ENCODE data around the gene MDFI. TPM values are rescaled to one million over a fixed set of nuclear protein-coding genes. Genes with fewer than 3 reads are reported as not detected.
A peak's percentile ranks its signal among the peaks of the same experiment; 100 is the strongest.

Gene MDFI
- total RNA-seq: 1.3 TPM
- long read RNA-seq: 0 reads

- intact Hi-C loops (cut with DNase I): no loop called here
- no peak for ATAC-seq
- DNase-seq (ENCODE audit: missing footprints): no peak
Observed at GRCh38 chr6:41638002-41638934, at the start of gene MDFI. Gene MDFI, plus strand, starts transcription at chr6:41638468. Its CDS starts 282 bp downstream, at chr6:41638750.

GRCh38 chr6:41589223-41589622 lies 49.0 kb upstream of the MDFI start:
- intact Hi-C loops (cut with DNase I): no loop called here
- DNase-seq (ENCODE audit: missing footprints) (peak; percentile 55), ATAC-seq (no peak)

GRCh38 chr6:41589636-41590622 lies 48.3 kb upstream of the MDFI start:
- no peak for ATAC-seq
- DNase-seq (ENCODE audit: missing footprints): no peak
- intact Hi-C loops (cut with DNase I): no loop called here

GRCh38 chr6:41591122-41591521 lies 47.1 kb upstream of the MDFI start:
- no peak for ATAC-seq

GRCh38 chr6:41591859-41592502 lies 46.3 kb upstream of the MDFI start:
- peak; percentile 55 for ATAC-seq

More at GRCh38 chr6:41591122-41591521, 47.1 kb upstream of the MDFI start:
- no peak for DNase-seq (ENCODE audit: missing footprints)
- intact Hi-C loops (cut with DNase I): no loop called here

GRCh38 chr6:41593406-41593805 lies 44.9 kb upstream of the MDFI start:
- DNase-seq (ENCODE audit: missing footprints): no peak

More at GRCh38 chr6:41591859-41592502, 46.3 kb upstream of the MDFI start:
- DNase-seq (ENCODE audit: missing footprints): peak; percentile 78
- intact Hi-C loops (cut with DNase I): loop anchor here (1.0 to 2.0 kb wide), 3 partner anchors 129 to 223 kb away; no protein-coding TSS in a partner anchor

GRCh38 chr6:41593839-41594238 lies 44.4 kb upstream of the MDFI start:
- no peak for ATAC-seq
- DNase-seq (ENCODE audit: missing footprints): no peak
- intact Hi-C loops (cut with DNase I): loop anchor here (2.0 kb wide), 2 partner anchors 169 to 225 kb away; no protein-coding TSS in a partner anchor

More at GRCh38 chr6:41593406-41593805, 44.9 kb upstream of the MDFI start:
- no peak for ATAC-seq
- intact Hi-C loops (cut with DNase I): loop anchor here (2.0 kb wide), 2 partner anchors 169 to 225 kb away; no protein-coding TSS in a partner anchor

GRCh38 chr6:41594326-41594725 lies 43.9 kb upstream of the MDFI start:
- intact Hi-C loops (cut with DNase I): no loop called here
- DNase-seq (ENCODE audit: missing footprints) (no peak), ATAC-seq (no peak)

GRCh38 chr6:41594766-41595165 lies 43.5 kb upstream of the MDFI start:
- no peak for DNase-seq (ENCODE audit: missing footprints)
- intact Hi-C loops (cut with DNase I): no loop called here
- no peak for ATAC-seq

- DNase-seq (ENCODE audit: missing footprints) (no peak), ATAC-seq (no peak)
- intact Hi-C loops (cut with DNase I): no loop called here
Observed at GRCh38 chr6:41595166-41595565, 43.1 kb upstream of the MDFI start.

GRCh38 chr6:41596096-41596685 lies 42.1 kb upstream of the MDFI start:
- no peak for ATAC-seq
- intact Hi-C loops (cut with DNase I): no loop called here
- no peak for DNase-seq (ENCODE audit: missing footprints)

GRCh38 chr6:41596807-41597206 lies 41.5 kb upstream of the MDFI start:
- ATAC-seq (no peak), DNase-seq (ENCODE audit: missing footprints) (no peak)
- intact Hi-C loops (cut with DNase I): no loop called here

GRCh38 chr6:41597246-41598000 lies 40.8 kb upstream of the MDFI start:
- ATAC-seq (no peak), DNase-seq (ENCODE audit: missing footprints) (no peak)
- intact Hi-C loops (cut with DNase I): no loop called here

GRCh38 chr6:41598670-41599014 lies 39.6 kb upstream of the MDFI start:
- ATAC-seq: no peak
- DNase-seq (ENCODE audit: missing footprints): no peak
- intact Hi-C loops (cut with DNase I): no loop called here

- intact Hi-C loops (cut with DNase I): no loop called here
- ATAC-seq: no peak
- no peak for DNase-seq (ENCODE audit: missing footprints)
Observed at GRCh38 chr6:41599015-41599851, 39.0 kb upstream of the MDFI start.

- no peak for ATAC-seq
- no peak for DNase-seq (ENCODE audit: missing footprints)
- intact Hi-C loops (cut with DNase I): loop anchor here (5.0 to 10.0 kb wide), 2 partner anchors 177 to 445 kb away; partner anchors contain the start of gene FRS3
Observed at GRCh38 chr6:41599852-41600445, 38.3 kb upstream of the MDFI start.

Data from Right ventricle myocardium inferior (tissue), 1 donor.